Neural progenitor cell (in vitro differentiated cells): ENCODE data around the gene TCERG1L. TPM values are rescaled to one million over a fixed set of nuclear protein-coding genes. Genes with fewer than 3 reads are reported as not detected.

Experiments used
- DNase-seq: peaks from one replicate; pipeline ENCODE4 v3.0.0-alpha.2; 2016; ENCODE audit warnings: low spot score
- H2AFZ ChIP-seq: fragments of 200-600 bp; sonication (generic); replicated peaks from 2 replicates; pipeline ENCODE4 v1.6.1; 2016; ENCODE audit warnings: antibody characterized with exemption
- H3F3A ChIP-seq: fragments of 200-600 bp; sonication (generic); 2 replicates; pipeline ENCODE4 v1.6.1; 2016; ENCODE audit warnings: antibody characterized with exemption, low read depth
- H3K27ac ChIP-seq: fragments of 200-600 bp; sonication (generic); 2 replicates; pipeline ENCODE4 v1.5.1; 2016; ENCODE audit warnings: mild to moderate bottlenecking
- H3K27me3 ChIP-seq: fragments of 200-600 bp; sonication (generic); 2 replicates; pipeline ENCODE4 v1.6.1; 2016; ENCODE audit warnings: mild to moderate bottlenecking, moderate library complexity
- H3K36me3 ChIP-seq: fragments of 200-600 bp; sonication (generic); 2 replicates; pipeline ENCODE4 v1.5.1; 2016
- H3K4me1 ChIP-seq: fragments of 200-600 bp; sonication (generic); 2 replicates; pipeline ENCODE4 v1.6.1; 2016; ENCODE audit warnings: mixed run types
- H3K4me2 ChIP-seq: fragments of 200-600 bp; sonication (generic); 2 replicates; pipeline ENCODE4 v1.6.1; 2016
- H3K4me3 ChIP-seq: fragments of 200-600 bp; sonication (generic); 2 replicates; pipeline ENCODE4 v1.5.1; 2016
- H3K79me2 ChIP-seq: fragments of 200-600 bp; sonication (generic); 2 replicates; pipeline ENCODE4 v1.6.1; 2016; ENCODE audit warnings: low read depth
- H3K9ac ChIP-seq: fragments of 200-600 bp; sonication (generic); 2 replicates; pipeline ENCODE4 v1.6.1; 2016
- H3K9me3 ChIP-seq: fragments of 200-600 bp; sonication (generic); 2 replicates; pipeline ENCODE4 v1.5.1; 2016; ENCODE audit warnings: low read depth
- H4K20me1 ChIP-seq: fragments of 200-600 bp; sonication (generic); 2 replicates; pipeline ENCODE4 v1.6.1; 2016; ENCODE audit warnings: low read depth
- H3K27ac Mint-ChIP-seq: 3 replicates; pipeline ENCODE4 v1.8.0; 2021; ENCODE audit warnings: mixed read lengths
- H3K27me3 Mint-ChIP-seq: 2 replicates; pipeline ENCODE4 v1.8.0; 2022; ENCODE audit warnings: low read depth, mild to moderate bottlenecking, inconsistent platforms, moderate library complexity, mixed read lengths; ENCODE audit not compliant: insufficient read depth
- H3K36me3 Mint-ChIP-seq: 3 replicates; pipeline ENCODE4 v1.8.0; 2021; ENCODE audit warnings: mixed read lengths
- H3K4me1 Mint-ChIP-seq: 3 replicates; pipeline ENCODE4 v1.8.0; 2021; ENCODE audit warnings: mixed read lengths
- H3K4me3 Mint-ChIP-seq: 3 replicates; pipeline ENCODE4 v1.8.0; 2021; ENCODE audit warnings: mild to moderate bottlenecking, moderate library complexity, mixed read lengths
- H3K9me3 Mint-ChIP-seq: 3 replicates; pipeline ENCODE4 v1.8.0; 2020; ENCODE audit warnings: mixed read lengths
- CTCF ChIP-seq: fragments of 200-600 bp; sonication (generic); IDR thresholded peaks from 2 replicates; pipeline ENCODE4 v1.5.1; 2017; ENCODE audit warnings: antibody characterized with exemption, mild to moderate bottlenecking
- EZH2 ChIP-seq: fragments of 200-600 bp; sonication (generic); IDR thresholded peaks from 2 replicates; pipeline ENCODE4 v1.6.1; 2017; ENCODE audit warnings: antibody characterized with exemption, mild to moderate bottlenecking, moderate library complexity
- EZH2phosphoT487 ChIP-seq: fragments of 200-600 bp; sonication (generic); IDR thresholded peaks from 2 replicates; pipeline ENCODE4 v1.6.1; 2017; ENCODE audit warnings: antibody characterized with exemption
- total RNA-seq: library from RNA; depleted of rRNA; stranded (reverse); fragments of >200 nt; gene quantifications from 2 replicates; pipeline ENCODE4 v1.2.3, GENCODE V29; 2015; ENCODE audit warnings: low replicate concordance

The TCERG1L gene
- total RNA-seq, 1 donor from 2014 or later: 1.8 TPM

DNA sequence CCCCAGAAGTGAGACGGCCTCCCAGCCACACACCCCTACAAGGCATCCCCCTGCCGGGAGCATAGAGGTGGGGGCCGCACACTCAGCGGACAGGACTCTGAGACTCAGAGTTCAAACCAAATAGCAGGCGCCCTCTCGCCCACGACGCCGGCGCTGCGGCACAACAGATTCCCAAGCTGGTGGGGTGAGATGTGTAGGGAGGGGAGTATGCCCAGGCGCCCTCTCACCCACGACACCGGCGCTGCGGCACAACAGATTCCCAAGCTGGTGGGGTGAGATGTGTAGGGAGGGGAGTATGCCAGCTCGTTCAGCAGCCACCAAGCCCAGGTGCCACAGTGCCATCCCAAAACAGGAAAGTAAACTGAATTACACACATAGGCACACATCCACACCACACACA, 64.7 kb downstream of the TCERG1L start:
- Mint-ChIP-seq H3K4me3 (no peak overlapping the region), H3K9me3 (no peaks in the 10 kb centered on the region), H3K27ac (no peak overlapping the region), H3K4me1 (peaks cover 24% of the 10 kb centered on the region), H3K27me3 (peaks cover 4% of the 10 kb centered on the region), H3K36me3 (no peaks in the 10 kb centered on the region)
- H3K4me1 ChIP-seq: peaks cover 28% of the 10 kb centered on the region
- H3K27ac ChIP-seq: no peak overlapping the region
- no peak for DNase-seq
- H4K20me1 ChIP-seq: no peaks in the 10 kb centered on the region
- H3K9ac ChIP-seq: no peak overlapping the region
- no peaks in the 10 kb centered on the region for H3K36me3 ChIP-seq
- no peak overlapping the region for H3K4me2 ChIP-seq
- H3K79me2 ChIP-seq: no peaks in the 10 kb centered on the region
- TF ChIP-seq EZH2 (no peak), EZH2phosphoT487 (no peak), CTCF (no peak)
- H3K4me3 ChIP-seq: no peak overlapping the region
- H2AFZ ChIP-seq: no peak overlapping the region
- peaks cover 7% of the 10 kb centered on the region for H3F3A ChIP-seq
- H3K27me3 ChIP-seq: no peaks in the 10 kb centered on the region
- H3K9me3 ChIP-seq: no peaks in the 10 kb centered on the region

DNA sequence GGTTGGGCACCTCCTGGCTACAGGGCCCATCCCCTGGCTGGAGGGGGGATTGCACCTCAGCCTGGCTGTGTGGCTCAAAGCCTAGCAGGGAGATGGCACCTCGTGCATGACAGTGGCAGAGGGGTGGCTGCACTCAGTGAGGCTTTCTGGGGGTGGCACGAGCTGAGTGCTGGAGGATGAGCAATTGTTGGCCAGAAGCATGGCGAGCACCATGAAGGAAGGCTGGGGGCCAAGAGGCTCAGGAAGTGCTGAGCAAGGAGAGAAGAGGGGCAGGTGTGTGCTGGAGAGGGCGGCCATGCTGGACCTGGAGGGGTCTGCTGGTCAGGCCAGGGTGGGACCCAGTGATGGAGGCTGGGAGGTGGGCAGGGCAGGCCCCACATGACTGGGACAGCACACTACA, 65.4 kb downstream of the TCERG1L start:
- peaks cover 7% of the 10 kb centered on the region for H3F3A ChIP-seq
- no peak overlapping the region for H3K4me2 ChIP-seq
- no peak overlapping the region for H3K4me3 ChIP-seq
- Mint-ChIP-seq H3K4me3 (no peak overlapping the region), H3K9me3 (no peaks in the 10 kb centered on the region), H3K27me3 (peaks cover 4% of the 10 kb centered on the region), H3K36me3 (no peaks in the 10 kb centered on the region), H3K27ac (no peak overlapping the region), H3K4me1 (peaks cover 18% of the 10 kb centered on the region)
- H3K79me2 ChIP-seq: no peaks in the 10 kb centered on the region
- no peak overlapping the region for H3K27ac ChIP-seq
- H4K20me1 ChIP-seq: no peaks in the 10 kb centered on the region
- no peak overlapping the region for H2AFZ ChIP-seq
- H3K36me3 ChIP-seq: no peaks in the 10 kb centered on the region
- peaks cover 21% of the 10 kb centered on the region for H3K4me1 ChIP-seq
- no peaks in the 10 kb centered on the region for H3K9me3 ChIP-seq
- no peaks in the 10 kb centered on the region for H3K27me3 ChIP-seq
- DNase-seq: no peak
- no peak overlapping the region for H3K9ac ChIP-seq
- TF ChIP-seq CTCF (no peak), EZH2phosphoT487 (no peak), EZH2 (no peak)

- no peak for DNase-seq
- Histone ChIP-seq H3K4me3 (no peak overlapping the region), H3F3A (peaks cover 7% of the 10 kb centered on the region), H3K4me2 (no peak overlapping the region), H3K79me2 (no peaks in the 10 kb centered on the region), H3K27ac (no peak overlapping the region), H2AFZ (no peak overlapping the region), H3K9me3 (no peaks in the 10 kb centered on the region), H3K36me3 (no peaks in the 10 kb centered on the region), H3K4me1 (peaks cover 16% of the 10 kb centered on the region), H4K20me1 (no peaks in the 10 kb centered on the region), H3K9ac (no peak overlapping the region), H3K27me3 (no peaks in the 10 kb centered on the region)
- H3K4me1 Mint-ChIP-seq: peaks cover 13% of the 10 kb centered on the region
- no peaks in the 10 kb centered on the region for H3K9me3 Mint-ChIP-seq
- H3K36me3 Mint-ChIP-seq: no peaks in the 10 kb centered on the region
- peaks cover 4% of the 10 kb centered on the region for H3K27me3 Mint-ChIP-seq
- no peak overlapping the region for H3K27ac Mint-ChIP-seq
- H3K4me3 Mint-ChIP-seq: no peak overlapping the region
- TF ChIP-seq CTCF: no peak
- no peak for TF ChIP-seq EZH2phosphoT487
- no peak for TF ChIP-seq EZH2
These were observed 66.0 kb downstream of the TCERG1L start for GRCh38 chr10:131245475-131246059.
